ENCODE measurements around the gene USHBP1.

Gene USHBP1

GRCh38 chr19:17303940-17304267 is 39.4 kb upstream of the USHBP1 start:
- TF ChIP-seq SPI1 (IDR thresholded peaks at IDR 0.05; ENCODE audit: borderline replicate concordance, low read depth): no peak
- H3K4me3 ChIP-seq (replicated peaks; ENCODE audit: insufficient read depth, low read length): no peak overlapping the region
- no peak overlapping the region for H3K27ac ChIP-seq (replicated peaks)
- no peak for DNase-seq (ENCODE audit: low read depth in 1 of 2, low spot score in 1 of 2)
- H3K27me3 ChIP-seq (ENCODE audit: insufficient read depth, poor library complexity, severe bottlenecking): no peaks in the 10 kb centered on the region

- DNase-seq (ENCODE audit: low read depth in 1 of 2, low spot score in 1 of 2): peak; percentile 90 to 95
- Histone ChIP-seq H3K27ac (replicated peaks) (peak within 1 kb of the TSS; percentile 48; the same call in 1 of the 2 replicates), H3K4me3 (replicated peaks; ENCODE audit: insufficient read depth, low read length) (peak within 1 kb of the TSS; percentile 56), H3K27me3 (ENCODE audit: insufficient read depth, poor library complexity, severe bottlenecking) (no peaks in the 10 kb centered on the region)
- TF ChIP-seq REST (IDR thresholded peaks at IDR 0.05; ENCODE audit: insufficient replicate concordance, low read depth) (no peak), GABPA (IDR thresholded peaks at IDR 0.05; ENCODE audit: low read depth) (no peak)
Observed at GRCh38 chr19:17303167-17303939, 38.8 kb upstream of the USHBP1 start, which contains the start of gene ABHD8. ABHD8 (minus strand) TSS chr19:17303425; CDS start chr19:17301616, 1,809 bp downstream.

- no peaks in the 10 kb centered on the region for H3K27me3 ChIP-seq (ENCODE audit: insufficient read depth, poor library complexity, severe bottlenecking)
- peak in 1 of 2 experiments; percentile 68 for DNase-seq (ENCODE audit: low read depth in 1 of 2, low spot score in 1 of 2)
- TF ChIP-seq REST (IDR thresholded peaks at IDR 0.05; ENCODE audit: insufficient replicate concordance, low read depth) (no peak), GABPA (IDR thresholded peaks at IDR 0.05; ENCODE audit: low read depth) (no peak), SPI1 (IDR thresholded peaks at IDR 0.05; ENCODE audit: borderline replicate concordance, low read depth) (no peak; the same call in 1 of the 2 replicates), POLR2AphosphoS5 (IDR thresholded peaks at IDR 0.05; ENCODE audit: low read depth) (no peak)
- peak overlapping the region; percentile 56 for H3K4me3 ChIP-seq (replicated peaks; ENCODE audit: insufficient read depth, low read length)
- peak overlapping the region; percentile 48; the same call in 1 of the 2 replicates for H3K27ac ChIP-seq (replicated peaks)
Observed at GRCh38 chr19:17302391-17303166, 38.0 kb upstream of the USHBP1 start.

- no peak for DNase-seq (ENCODE audit: low read depth in 1 of 2, low spot score in 1 of 2)
- Histone ChIP-seq H3K27me3 (ENCODE audit: insufficient read depth, poor library complexity, severe bottlenecking) (no peaks in the 10 kb centered on the region), H3K4me3 (replicated peaks; ENCODE audit: insufficient read depth, low read length) (no peak overlapping the region), H3K27ac (replicated peaks) (no peak overlapping the region)
- no peak for TF ChIP-seq SPI1 (IDR thresholded peaks at IDR 0.05; ENCODE audit: borderline replicate concordance, low read depth)
- no peak for TF ChIP-seq REST (IDR thresholded peaks at IDR 0.05; ENCODE audit: insufficient replicate concordance, low read depth)
- TF ChIP-seq POLR2AphosphoS5 (IDR thresholded peaks at IDR 0.05; ENCODE audit: low read depth): no peak
- TF ChIP-seq GABPA (IDR thresholded peaks at IDR 0.05; ENCODE audit: low read depth): no peak
- TF ChIP-seq CTCF (IDR thresholded peaks at IDR 0.05; ENCODE audit: insufficient read depth, low read length): no peak
Observed at GRCh38 chr19:17300992-17301619, 36.6 kb upstream of the USHBP1 start.

All from HL-60 (cell line).